ENCODE measurements around the gene DSTN. TPM values are rescaled to one million over a fixed set of nuclear protein-coding genes. Genes with fewer than 3 reads are reported as not detected.

DSTN gene
- total and polyA plus RNA-seq, 2 donors (not counting 3 experiments of a cell fraction or from before 2014, with no cell fraction given): 66.1 to 300 TPM

GRCh38 chr20:17648791-17649730 is 79.2 kb downstream of the DSTN start:
- Histone ChIP-seq H3K9me1 (replicated peaks; ENCODE audit: control insufficient read depth, extremely low read depth, insufficient read depth, low read length) (no peaks in the 10 kb centered on the region), H3K27me3 (ENCODE audit: control insufficient read depth in 2 of 2, insufficient read depth in 2 of 2, low read length in 2 of 2) (no peaks in the 10 kb centered on the region), H2AFZ (ENCODE audit: low read depth, low read length) (no peak overlapping the region), H3K36me3 (ENCODE audit: control insufficient read depth in 2 of 2, extremely low read depth in 1 of 2, insufficient read depth in 2 of 2, low read length in 2 of 2) (peaks cover 0 to 9% of the 10 kb centered on the region in 2 experiments), H4K20me1 (replicated peaks; ENCODE audit: control insufficient read depth, extremely low read depth, insufficient read depth, low read length) (no peaks in the 10 kb centered on the region), H3K9me3 (replicated peaks; ENCODE audit: control insufficient read depth, insufficient read depth, low read length) (no peaks in the 10 kb centered on the region), H3K9ac (replicated peaks; ENCODE audit: extremely low read depth, insufficient read depth, low read length) (no peak overlapping the region), H3K4me3 (replicated peaks in 1 of 3; ENCODE audit: insufficient read depth in 1 of 3, low read depth in 1 of 3, low read length in 3 of 3) (no peak overlapping the region), H3K4me1 (ENCODE audit: control insufficient read depth, extremely low read depth, insufficient read depth, low read length) (peaks cover 11% of the 10 kb centered on the region), H3K79me2 (ENCODE audit: control insufficient read depth, insufficient read depth, low read length) (peaks cover 69% of the 10 kb centered on the region), H3K27ac (ENCODE audit: insufficient read depth, low read depth, low read length) (no peak overlapping the region), H3K4me2 (ENCODE audit: insufficient read depth, low read length) (no peak overlapping the region)
- DNase-seq (ENCODE audit: low read depth, low spot score) (no peak), FAIRE-seq (no peak)
- POLR2A ChIA-PET: interaction anchor here (1.4 kb wide), 1 partner anchor 33 kb away, joined by 3 read pairs; the partner anchor contains the start of gene RRBP1
- TF ChIP-seq GATA2 (IDR thresholded peaks at IDR 0.05; ENCODE audit: insufficient read depth, insufficient read length, low read depth, low read length): no peak
- peak; percentile 43 to 67 for TF ChIP-seq CTCF (IDR thresholded peaks at IDR 0.05; ENCODE audit: extremely low read depth in 1 of 2, insufficient read depth in 1 of 2, low read depth in 1 of 2, low read length in 2 of 2)
- no peak for TF ChIP-seq MYC (IDR thresholded peaks at IDR 0.05; ENCODE audit: low read depth, low read length)
- intact Hi-C loops (cut with micrococcal nuclease): loop anchor here (1.0 kb wide), 1 partner anchor 112 kb away; no protein-coding TSS in a partner anchor
- CTCF ChIA-PET: interaction anchor here (0.6 to 3.9 kb wide), 20 partner anchors 9 to 309 kb away, joined by 3 to 25 read pairs (median 6); partner anchors contain the start of genes BFSP1, DSTN and RRBP1
- dilution Hi-C loops (cut with MboI; ENCODE audit: extremely low pct_ligation_motif_present, low sequenced_read_pairs): no loop called here
- no TSS peak for BruUV-seq (replicated peaks)

Measured in endothelial cell of umbilical vein (primary cell).